Stimulated activated CD8-positive, alpha-beta memory T cell treated with anti-CD3 and anti-CD28 coated beads, Interleukin-7, amount 100 ng/mL, for 24 hours (primary cell): Measurements from ENCODE around the gene DUS1L.

Source experiments
- DNase-seq: peaks from one replicate; pipeline ENCODE4 v3.0.0-alpha.2; 2020; ENCODE audit warnings: low read depth

DUS1L gene

DNA sequence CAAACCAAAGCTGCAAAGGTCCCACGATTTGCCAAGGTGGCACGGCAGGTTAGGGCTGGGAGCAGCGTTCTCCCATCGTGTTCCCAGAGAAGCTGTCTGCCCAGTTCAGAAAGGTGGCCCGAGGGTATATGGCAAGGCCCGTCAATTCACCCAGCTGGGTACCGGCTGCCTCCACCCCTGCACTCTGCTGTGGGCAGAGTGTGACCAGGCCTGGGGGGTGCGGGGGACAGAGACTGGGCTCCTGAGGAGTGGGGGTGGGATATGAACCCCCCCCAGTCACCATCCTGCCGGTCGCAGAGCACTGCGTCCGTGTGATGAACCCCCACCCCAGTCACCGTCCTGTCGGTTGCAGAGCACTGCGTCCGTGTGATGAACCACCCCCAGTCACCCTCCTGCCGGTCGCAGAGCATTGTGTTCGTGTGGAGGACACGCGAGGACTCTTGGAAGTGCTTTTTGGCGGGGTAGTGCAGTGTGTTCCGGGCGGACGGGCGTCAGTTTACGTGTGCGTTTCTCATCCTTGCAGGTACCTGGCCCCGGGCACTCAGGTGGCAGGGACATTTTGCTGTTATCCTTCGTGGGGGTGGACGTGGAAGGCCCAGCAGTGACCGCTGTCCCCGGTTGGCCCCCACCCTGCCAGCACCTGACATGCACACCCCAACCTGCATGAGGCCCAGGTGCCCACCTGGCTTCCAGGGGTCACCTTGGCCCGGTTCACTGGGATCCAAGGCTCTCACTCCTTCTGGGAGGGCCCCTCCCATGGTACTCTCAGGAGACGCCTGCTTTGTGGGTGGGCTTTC, 35.1 kb upstream of the DUS1L start:
- no peak for DNase-seq

DNA sequence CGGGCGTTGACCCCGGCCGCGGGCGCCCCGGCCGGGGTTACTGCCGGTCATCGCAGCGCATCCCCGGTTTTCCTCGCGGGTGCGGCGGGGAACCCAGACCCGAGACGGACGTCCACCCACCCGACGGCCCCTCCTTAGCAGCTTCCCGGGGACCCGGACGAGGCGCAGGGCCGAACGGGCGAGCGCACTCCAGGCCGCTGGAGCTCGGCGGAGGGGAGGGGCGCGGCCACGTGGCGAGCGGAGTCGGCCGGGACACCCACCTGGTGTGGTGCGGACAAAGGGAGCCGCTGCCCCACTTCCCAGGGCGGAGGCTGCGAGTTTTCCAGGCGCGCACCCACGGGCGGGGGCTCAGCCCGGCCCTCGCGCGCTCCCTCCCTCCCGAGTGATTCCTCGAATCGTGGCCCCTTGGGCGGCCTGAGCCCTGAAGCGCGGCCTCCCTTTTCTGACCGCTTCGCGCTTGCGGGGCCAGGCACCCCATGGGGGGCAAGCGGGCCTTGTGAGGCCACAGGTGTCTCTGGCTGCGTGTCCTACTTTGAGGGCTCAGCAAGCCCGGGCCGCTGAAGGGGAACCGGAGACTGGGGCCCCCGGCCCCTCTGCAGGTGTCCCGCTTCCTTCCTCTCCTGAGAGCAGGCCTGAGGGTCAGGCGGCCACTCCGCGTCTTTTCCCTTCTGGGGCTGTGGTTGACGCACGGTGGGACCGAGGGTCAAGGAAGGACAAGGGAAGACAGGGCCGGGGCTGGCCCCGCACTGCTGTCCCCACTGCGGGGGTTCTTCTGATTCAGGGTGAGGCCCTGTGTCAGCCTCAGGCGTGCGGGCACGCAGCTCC, 33.5 kb upstream of the DUS1L start:
- no peak for DNase-seq

DNA sequence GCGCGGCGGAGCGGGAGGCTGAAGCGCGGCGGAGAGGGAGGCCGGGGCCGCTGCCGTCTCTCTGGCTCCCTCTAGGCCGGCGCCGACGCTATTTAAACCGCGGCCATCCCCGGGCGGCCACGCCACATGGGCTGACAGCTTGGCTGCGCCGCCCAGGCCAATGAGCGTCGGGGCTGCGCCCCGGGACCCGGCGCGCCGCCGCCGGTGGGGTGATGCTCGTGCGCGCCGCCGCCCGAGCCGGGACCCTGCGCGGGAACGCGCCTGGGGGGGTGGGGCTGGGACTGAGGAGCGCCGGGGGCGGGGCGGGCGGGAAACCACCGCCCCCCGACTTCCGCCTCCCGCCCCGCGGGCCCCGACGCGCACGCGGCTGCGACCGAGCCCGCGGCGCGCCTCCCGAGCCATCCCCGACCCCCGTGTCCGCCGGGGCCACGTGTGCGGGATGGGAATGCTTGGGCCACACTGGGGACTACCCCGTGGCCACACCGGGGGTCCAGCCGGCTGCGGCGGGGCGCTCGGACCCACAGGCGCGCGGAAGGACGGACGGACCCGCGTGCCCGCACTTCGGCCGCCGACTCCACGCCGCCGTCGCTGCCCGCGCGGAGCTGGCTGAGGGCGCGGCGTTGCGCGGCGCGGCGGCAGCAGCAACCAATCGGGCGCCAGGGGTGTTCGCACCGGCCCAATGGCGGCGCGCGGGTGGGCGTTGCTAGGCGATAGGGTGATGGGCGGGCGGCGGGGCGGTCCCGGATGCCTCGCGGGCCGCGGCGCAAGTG, 32.8 kb upstream of the DUS1L start, which contains the start of gene FASN:
Gene FASN (minus strand): TSS at position 68 of the 770 bp plus-strand sequence. CDS start 1,791 bp downstream, outside the sequence.
- DNase-seq = peak; percentile 85

DNA sequence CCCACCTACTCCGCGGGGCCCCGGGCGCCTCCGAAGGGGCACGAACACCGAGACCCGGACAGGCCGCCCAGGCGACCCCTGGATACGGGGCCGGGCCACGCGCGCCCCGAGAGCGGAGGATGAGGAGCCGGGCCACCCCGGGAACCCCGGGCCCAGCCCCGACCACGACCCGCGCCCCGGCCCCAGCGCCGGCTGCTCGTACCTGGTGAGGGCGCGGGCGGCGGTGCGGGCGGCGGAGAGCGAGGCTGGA, 32.2 kb upstream of the DUS1L start:
- no peak for DNase-seq

DNA sequence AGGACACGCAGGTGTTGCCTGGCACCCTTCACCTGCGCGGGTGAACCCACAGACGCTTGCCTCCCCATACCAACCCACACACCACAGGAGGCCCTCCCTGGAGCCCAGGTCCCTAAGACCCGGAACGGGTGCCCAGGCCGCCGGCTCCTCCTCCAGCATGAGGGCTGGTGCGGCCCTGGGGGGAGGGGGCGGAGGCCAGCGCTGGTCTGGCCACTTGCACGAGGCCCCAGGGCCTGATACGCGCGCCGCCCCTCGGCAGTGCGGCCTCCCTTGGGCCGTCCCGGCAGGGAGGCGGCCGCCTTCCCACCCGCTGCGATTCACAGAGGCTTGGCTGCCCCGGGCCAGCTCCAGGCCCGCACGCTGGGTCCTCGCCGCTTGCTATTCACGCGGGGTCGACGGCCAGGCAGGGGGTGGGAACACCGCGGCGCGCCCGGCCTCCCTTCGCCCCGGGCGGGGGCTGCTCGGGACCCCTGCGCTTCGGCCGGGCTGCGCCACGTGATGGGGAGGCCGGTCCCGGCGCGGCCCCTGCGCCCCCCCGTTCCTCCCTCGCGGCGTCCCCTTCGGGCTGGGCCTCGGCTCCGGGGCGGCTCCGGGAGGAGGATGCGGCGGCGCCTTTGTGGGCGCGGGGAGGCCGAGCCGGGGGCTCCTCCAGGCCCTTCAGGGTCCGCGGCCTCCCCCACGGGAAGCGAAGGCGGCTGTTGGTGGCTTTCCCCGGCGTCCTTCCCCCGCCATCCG, 31.7 kb upstream of the DUS1L start:
- no peak for DNase-seq

DNA sequence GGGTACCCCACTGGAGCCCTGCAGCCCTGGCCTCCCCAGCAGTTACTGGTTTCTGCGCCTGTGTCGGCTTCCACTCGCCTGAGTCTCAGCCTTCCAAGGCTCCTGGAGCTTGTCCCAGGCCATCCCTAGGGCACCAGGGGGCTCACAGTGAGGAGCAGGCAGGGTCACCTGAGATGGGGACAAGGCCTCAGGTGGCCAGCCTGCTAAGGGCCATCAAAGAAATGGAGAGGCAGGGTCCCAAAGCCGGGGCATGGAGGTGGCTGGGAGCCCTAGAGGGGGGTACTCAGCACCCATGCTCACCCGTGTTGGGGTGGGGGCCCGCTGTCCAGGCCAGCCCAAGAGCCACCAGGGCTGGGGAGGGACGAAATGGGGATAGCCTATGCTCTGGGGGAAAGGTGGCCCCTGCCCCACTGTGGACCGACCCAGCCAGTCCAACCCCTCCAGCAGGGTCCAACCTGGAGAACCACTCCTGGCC, 31.1 kb upstream of the DUS1L start:
- no peak for DNase-seq

DNA sequence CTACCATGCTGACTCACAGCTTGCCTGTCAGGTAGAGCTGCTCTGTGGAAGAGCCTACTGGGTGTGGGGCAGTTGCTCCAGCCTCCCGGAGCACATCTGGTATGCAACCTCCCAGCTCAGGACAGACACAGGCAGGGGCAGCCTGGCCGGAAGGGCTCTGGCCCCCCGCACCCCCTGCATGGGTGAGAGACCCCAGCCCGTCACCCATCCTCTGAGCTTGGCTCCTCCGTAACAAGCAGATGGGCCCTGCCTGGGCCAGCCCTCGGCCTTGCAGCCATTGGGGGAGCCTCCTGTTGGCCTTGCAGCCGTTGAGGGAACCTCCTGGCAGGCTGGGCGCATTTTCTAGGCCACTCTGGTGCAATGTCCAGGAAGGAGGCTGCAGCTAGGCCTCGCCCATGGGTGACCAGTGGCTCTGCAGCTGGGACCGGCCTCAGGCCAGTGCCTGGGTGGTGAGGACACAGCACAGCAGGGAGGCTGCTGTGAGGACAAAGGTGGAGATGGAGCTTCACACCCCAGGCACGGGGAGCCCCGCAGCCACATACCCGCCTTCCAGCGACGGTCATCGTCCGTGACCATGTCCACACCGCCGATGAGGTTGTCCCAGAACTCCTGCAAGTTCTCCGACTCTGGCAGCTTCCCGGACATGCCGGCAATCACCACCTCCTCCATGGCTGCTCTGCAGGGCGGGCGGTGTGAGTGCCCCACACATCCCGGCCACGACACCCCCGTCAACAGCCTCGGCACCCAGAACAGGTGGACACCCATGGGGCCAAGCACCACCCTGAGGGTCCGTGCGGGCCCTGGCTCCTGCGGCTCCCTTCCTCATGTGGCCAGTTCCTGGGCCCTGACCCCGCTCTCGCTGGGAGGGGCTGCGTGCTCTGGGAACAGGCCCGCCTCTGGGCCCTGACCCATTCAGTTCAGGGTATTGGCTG, 30.4 kb upstream of the DUS1L start:
- DNase-seq = no peak

DNA sequence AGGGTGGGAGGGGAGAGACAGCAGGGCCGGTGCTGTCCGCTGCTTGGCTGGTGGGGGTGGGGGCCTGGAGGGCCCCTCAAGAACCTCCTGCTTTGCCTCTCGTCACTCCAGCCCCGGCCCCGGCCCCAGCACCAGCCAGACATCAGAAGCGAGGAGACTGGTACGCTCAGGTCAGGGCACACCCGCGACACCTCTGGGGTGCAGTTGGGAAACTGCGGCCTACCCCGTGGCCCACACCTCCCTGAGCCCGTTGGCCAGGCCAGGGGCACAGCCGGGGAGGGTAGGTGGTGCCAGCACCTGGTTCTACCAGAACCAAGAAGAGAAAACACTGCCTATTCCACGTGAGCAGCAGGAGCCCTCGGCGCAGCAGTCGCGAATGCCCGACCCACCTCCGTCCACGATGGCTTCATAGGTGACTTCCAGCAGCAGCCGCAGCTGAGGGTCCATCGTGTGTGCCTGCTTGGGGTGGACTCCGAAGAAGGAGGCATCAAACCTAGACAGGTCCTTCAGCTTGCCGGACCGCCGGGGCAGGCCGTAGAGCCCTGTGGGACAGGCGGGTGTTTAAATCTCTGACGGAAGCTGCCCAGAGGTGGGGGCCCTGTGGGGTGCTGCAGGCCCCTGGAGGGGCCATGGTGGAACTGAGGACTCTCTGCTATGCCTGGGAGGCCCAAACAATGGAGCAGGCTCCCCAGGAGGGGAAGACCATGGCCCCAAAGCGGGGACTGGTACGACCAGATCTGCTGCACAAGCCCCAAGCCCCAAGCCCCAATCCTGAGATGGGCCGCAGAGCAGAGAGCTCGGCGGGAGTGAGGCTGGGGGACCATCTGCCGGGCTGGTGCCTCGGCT, 29.6 kb upstream of the DUS1L start:
- no peak for DNase-seq

DNA sequence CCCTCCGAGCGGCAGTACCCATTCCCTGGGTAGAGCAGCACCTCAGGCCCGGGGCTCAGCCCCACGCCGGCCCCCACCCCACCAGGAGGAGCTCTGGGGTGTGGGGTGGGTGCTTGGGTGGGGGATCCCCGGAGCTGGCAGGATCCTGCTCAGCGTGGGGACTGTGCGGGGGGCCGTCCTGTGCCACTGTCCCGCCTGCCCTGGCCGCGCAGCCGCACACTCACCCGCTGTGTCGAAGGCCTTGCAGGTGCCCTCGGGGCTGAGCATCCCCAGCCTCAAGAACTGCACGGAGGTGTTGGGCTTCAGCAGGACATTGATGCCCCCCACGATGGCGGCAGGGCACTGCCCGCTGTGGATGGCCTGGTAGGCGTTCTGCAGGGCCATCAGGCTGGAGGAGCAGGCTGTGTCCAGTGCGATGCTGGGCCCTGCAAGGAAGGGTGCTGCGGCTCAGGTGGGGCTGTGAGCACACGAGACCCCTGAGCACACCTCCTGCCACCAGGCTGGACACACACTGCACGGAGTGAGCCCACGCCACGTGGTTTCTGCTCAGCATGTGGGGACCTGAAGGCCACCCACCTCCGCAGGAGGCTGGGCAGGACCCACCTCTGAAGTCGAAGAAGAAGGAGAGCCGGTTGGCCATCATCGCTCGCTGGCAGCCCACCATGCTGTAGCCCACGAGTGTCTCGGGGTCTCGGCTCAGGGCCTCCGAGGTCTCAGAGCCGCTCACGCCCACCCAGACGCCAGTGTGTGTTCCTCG, 27.6 kb upstream of the DUS1L start:
- DNase-seq = no peak

DNA sequence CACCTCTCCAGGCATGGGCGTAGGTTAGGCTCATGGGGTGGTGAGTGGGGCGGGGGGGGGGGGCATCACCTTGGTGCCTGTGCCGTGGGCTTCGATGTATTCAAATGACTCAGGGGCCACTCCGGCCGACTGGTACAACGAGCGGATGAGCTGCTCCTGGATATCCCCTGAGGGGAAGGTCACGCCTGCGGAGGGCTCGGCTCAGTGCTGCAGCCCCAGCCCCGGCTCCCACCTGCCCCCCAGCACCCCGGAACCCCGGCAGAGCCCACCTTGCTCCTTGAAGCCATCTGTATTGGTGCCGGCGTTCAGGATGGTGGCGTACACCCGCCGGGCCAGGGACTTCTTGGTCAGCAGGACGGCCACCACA, 27.0 kb upstream of the DUS1L start:
- no peak for DNase-seq

DNA sequence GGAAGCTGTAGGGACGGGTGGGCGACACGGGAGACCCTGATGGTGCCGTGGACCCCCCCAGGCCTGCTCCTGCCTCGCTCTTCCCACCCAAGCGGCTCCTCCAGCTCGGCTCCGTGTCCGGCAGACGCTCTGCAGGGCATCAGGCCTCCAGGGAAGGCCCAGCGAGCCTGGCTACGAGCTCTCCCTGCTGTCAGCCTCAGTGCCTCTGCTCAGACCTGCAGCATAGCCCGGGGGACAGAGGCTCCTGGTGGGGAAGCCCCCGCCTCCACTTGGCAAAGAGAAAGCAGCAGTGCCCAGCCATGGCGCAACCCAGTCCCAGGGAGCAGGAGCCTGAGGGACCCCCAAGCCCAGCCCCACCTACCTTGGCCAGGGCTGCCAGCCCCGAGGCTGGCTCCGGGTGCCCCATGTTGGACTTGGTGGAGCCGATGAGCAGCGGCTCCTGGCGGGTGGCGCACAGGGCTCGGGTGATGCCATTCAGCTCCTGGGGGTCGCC, 26.5 kb upstream of the DUS1L start:
- no peak for DNase-seq

DNA sequence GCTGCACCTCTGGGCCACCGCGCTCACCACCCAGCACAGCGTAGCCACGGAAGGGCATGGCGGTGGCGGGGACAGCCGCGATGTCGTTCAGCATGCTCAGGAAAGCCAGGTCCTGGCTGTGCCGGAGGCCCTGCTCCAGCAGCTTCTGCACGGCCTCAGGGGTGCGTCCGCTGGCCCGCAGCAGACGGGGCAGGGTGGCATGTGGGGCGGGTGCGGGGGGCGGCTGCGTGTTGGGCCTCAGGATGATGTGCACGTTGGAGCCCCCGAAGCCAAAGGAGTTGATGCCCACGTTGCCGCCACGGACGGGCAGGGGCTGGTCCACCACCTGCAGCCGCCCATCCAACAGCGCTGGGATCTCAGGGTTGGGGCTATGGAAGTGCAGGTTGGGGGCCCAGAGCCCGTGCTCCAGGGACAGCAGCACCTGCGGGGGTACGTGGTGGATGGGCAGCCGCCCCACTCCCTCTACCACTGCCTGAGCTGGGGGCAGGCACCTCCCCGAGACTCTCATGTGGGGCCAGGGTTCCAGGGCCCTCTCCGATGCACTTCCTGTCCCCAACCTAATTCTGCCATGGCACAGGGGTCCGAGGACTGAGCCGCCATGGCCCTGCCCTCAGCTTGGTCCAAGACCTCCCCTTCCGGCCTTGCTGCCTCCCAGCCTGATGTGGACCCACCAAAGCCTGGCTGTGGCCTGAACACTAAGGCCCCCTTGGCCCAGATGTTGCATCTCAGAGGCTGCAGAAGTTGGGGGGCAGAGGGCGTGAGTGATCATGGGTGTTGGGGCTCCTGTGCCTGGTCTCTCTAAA, 25.9 kb upstream of the DUS1L start:
- DNase-seq = no peak

DNA sequence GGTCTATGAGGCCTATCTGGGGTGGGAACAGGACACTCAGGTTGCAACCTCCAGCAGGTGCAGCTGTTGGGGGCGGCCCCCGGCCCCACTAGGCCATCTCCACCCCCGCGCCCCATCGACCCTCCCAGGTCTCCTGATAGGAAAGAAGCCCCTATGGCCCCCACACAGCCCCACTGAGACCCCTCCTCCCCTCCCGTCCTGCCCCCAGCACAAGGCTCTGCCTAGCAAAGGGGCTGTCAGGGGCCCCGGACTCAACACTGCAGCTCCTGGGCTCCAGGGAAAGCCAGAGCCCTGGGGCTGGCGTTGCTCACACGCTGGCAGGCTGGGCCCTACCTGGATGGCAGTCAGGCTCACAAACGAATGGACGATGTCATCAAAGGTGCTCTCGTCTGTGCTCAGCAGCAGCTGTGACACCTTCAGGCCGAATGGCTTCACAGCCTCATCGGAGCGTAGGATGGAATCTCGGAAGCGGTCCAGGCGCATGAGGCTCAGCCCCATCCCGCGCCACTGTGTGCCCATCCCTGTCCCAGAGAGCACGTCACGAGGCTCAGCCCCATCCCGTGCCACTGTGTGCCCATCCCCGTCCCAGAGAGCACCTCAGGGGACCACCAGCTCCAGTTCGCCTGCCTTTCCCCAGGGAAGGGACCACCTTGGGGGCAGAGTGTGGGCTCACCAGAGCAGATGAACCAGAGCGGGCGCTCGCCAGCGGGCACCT, 25.1 kb upstream of the DUS1L start:
- no peak for DNase-seq

DNA sequence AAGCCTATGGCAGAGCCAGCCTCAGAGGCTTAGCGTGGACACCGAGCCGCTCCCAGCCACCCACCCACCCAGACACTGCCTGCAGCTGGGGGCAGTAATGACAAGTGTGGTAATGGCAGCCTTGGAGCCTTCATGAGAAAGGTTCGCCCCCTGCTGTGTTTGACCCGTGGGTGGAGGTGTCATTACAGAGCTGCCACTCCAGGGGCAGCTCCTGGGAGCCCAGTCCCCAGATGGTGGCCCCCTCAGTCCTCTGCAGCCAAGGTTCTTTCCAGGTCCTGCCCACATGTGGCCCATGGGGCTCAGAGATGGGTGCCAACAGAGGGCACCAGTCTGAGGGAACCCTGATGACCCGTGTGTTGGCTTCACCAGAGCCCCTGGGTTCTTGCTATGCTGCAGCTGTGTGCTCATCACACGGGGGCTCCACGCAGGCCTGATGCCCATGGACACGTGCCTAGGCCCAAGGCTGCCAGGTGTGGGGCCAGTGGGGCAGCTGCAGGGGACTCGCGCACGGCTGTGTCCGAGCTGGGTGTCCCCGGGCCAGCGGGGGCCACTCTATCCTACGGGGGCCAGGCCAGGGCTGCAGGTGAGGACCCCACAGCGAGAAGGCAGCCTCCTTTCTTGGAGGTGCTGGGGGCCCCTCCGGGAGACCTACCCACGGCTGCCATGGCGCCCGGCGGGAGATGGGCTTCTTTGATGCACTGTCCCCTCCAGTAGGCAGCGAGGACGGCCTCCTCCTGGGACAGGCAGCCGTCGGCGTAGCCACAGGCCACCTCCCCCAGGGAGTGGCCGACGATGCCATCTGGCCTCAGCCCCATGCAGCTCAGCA, 24.3 kb upstream of the DUS1L start:
- DNase-seq = no peak

DNA sequence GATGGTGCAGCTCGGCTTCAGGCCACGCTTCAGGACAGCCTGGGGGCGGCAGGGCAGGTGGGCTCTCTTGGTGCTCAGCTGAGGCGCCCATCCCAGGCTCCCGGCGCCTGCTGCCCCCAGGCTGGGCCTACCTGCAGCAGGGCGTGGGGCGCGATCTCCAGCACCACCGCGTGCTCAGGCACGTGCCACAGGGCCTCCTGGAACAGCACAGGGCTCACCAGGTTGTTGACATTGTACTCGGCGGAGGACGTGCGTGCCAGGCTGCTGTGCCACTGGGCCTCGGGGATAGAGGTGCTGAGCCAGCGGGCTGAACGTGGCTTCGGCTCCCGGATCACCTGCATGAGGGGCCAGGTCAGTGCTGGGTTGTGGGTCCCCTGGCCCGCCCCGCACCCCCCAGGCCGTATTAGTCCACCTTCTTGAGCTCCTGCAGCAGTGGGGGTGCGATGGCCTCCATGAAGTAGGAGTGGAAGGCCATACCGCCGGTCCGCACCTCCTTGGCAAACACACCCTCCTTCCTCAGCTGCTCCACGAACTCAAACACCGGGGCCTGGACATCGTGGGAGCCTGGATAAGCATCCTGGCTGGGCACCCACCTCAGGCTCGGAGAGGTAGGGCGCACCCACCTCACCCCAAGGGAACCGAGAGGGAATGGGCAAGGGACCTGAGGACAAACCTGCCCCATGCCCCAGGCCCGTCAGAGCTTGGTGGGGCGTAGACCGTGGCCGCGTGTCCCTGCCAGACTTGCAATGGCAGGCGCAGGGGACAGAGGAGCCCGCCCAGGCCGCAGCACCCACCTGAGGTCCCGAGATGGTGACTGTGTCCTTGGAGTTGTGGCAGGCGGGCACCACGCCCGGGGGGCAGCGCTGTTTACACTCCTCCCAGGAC, 23.5 kb upstream of the DUS1L start:
- no peak for DNase-seq
